Stimulated activated naive CD4-positive, alpha-beta T cell (primary cell): ENCODE measurements around the gene ZNF28.
"Not testable (repeated sequence)": the region's sequence is repeated elsewhere in the genome, so short reads cannot be mapped to it uniquely, and the experiment has no call there.

Experiments
- DNase-seq, 6 experiments: peaks; one replicate each; lab custom pipeline; 2025; lab: John Stamatoyannopoulos, UW

ZNF28 gene

DNA sequence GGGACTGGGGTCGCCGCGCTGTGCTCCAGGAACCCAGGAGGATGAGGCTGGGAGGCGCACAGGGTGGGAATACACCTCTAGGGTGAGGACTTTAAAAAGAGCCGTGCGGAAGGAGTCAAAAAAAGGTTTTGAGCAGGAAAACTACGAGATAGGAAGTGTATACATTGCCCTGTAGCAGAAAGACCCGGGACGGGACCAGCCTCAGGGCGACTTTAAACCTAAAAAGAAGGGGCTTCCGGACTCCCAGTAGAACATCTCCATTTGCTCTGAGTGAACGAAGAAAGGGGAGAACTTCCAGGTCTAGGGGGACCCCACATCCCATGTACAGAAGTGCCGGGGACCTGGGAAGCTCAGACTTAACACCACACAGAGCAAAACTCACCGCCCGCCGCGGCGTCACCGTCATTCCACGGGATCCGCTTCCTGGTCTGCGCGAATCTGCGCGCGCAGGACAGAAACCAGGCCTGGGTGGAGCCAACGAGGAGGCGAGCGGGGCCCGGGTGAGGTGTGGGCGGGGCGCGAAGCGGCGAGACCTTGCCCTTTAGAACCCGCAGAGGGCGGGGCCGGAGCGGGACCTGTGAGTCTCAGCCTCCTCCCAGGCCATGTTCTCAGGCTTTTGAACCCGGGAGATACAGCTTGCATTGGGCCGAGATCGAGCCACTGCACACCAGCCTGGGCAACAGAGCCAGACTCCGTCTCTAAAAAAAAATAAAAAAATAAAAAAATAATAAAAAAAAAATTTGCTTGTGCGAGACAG, at the start of gene ZNF28:
Gene ZNF28, minus strand, starts transcription at position 430 of the 757 bp plus-strand sequence. CDS start 3,675 bp downstream, outside the sequence.
- peak; percentile 34 to 64 (median 42) for DNase-seq

DNA sequence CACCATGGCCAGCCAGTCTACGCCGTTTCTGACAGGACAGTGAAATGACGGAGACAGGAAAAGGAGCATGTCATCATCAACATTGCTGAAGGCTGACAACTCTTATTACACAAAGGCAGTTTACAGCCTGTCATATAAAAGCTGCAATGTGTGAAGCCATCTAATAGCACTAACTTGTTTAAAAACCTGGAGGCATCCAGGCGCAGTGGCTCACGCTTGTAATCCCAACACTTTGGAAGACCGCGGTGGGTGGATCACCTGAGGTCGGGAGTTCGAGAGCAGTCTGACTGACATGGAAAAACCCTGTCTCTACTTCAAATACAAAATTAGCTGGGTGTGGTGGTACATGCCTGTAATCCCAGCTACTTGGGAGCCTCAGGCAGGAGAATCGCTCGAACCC, 46.6 kb upstream of the ZNF28 start:
- DNase-seq = not testable (repeated sequence)

DNA sequence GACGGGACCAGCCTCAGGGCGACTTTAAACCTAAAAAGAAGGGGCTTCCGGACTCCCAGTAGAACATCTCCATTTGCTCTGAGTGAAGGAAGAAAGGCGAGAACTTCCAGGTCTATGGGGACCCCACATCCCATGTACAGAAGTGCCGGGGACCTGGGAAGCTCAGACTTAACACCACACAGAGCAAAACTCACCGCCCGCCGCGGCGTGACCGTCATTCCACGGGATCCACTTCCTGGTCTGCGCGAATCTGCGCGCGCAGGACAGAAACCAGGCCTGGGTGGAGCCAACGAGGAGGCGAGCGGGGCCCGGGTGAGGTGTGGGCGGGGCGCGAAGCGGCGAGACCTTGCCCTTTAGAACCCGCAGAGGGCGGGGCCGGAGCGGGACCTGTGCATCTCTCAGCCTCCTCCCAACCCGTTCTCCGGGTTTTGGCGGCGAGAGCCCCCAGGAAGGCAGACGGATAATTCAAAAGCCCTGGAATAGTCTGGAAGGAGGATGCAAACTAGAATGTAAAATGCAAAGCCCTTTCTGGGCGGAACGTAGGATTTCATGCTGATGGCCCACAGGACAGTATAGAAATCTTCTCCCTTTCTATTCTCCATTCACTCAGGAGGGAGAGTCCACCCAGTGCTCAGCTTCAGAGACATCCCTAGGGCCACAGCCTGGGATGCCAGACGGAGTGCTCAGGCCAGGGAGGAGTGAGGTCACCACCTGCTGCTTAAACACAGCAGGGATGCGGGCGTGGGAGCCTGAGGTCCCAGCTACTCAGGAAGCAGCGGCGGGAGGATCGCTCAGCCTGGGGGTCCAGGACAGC, 36.2 kb upstream of the ZNF28 start, which contains the start of gene ZNF468:
Gene ZNF468, minus strand, starts transcription at position 242 of the 814 bp plus-strand sequence. CDS start 3,347 bp downstream, outside the sequence.
- DNase-seq = peak; percentile 46 to 78 (median 62)

DNA sequence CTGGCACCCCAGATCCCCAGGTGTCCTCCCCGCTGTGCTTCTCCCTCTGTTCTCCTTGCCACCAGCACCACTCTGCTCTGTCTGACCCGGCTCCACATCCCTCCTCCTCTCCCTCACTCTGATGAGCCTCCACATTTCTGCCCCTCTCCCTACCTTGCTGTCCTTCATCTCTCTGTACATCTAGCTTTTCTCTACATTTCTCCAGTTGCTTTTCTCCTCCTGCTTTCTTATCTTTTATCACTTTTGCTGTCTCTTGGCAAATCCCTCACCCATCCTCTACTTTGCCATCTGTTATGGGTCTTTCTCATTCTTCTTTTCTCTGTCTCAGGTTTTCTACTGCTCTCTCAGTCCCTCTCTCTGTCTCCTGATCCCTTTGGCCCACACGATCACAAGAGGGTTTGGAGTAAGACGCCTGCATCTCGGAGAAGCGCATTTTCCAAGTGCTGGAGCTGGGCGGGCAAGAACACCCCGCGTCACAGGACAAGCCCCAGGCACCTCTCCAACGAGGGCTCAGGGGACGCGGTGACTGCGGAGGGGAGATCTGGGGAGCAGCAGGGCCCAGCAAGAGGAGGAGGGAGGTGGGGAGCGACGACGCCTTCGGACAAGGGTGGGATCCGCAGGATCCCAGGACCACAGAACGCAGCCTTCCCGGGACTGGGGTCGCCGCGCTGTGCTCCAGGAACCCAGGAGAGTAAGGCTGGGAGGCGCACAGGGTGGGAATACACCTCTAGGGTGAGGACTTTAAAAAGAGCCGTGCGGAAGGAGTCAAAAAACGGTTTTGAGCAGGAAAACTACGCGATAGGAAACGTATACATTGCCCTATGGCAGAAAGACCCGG, 35.3 kb upstream of the ZNF28 start:
- peak in 1 of 6 experiments; percentile 26 for DNase-seq

DNA sequence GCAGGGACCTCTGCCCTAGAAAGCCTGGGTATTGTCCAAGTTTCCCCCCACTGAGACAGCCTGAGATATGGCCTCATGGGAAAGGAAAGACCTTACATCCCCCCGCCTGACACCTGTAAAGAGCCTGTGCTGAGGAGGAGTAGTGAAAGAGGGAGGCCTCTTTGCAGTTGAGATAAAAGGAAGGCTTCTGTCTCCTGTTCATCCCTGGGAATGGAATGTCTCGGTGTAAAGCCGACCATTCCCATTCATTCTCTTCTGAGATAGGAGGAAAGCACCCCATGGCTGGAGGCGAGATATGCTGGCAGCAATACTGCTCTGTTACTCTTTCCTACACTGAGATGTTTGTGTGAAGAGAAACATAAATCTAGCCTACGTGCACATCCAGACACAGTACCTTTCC, 25.9 kb upstream of the ZNF28 start:
- not testable (repeated sequence) for DNase-seq

DNA sequence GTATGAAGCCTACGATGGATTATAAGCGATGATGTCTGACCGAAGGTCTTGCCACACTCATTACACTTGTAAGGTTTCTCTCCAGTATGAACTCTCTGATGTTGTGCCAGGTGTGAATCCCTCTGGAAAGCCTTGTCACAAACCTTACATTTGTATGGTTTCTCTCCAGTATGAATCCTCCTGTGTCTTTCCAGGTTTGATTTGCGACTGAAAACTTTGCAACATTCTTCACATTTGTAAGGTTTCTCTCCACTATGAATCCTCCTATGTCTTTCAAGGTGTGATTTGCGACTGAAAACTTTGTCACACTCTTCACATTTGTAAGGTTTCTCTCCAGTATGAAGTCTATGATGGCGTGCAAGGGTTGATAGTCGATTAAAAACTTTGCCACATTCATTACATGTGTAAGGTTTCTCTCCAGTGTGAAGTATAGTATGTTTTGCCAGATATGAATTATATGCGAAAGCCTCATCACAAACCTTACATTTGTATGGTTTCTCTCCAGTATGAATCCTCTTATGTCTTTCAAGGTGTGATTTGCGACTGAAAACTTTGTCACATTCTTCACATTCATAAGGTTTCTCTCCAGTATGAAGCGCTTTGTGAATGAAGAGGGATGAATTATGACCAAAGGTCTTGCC, 19.5 kb upstream of the ZNF28 start:
- DNase-seq = not testable (repeated sequence)

DNA sequence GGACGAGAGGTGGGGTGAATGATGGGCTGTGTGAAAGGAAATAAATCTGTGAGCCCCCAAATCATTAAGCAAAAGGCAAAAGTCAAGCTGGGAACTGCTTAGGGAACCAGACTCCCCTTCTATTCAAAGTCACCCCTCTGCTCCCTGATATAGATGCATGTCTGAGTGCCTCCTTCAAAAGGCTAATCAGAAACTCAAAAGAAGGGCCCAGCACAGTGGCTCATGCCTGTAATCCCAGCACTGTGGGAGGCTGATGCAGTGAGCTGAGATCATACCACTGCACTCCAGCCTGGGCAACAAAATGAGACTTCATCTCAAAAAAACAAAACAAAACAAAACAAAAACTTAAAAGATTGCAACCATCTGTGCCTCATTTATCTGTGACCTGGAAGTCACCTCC, 12.9 kb upstream of the ZNF28 start:
- not testable (repeated sequence) for DNase-seq

DNA sequence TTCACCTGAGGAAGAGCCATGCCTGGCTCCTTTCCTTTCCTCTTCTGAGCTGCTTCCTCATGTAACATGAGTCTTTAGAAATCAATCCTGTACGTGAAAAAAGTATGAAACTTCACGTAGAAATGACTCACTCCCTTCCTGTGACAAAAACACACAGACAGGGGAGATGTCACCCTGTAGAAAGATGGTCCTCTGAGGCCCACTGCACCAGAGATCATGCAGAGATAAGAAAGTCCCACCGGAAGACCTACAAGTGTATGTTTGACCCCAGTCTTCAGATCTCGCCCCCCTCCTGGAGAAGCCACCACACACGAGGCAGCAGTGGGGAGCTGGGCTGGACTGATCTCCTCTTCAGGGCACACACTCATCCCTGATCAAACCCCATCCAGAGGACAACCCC, 12.1 kb upstream of the ZNF28 start:
- DNase-seq = not testable (repeated sequence)

DNA sequence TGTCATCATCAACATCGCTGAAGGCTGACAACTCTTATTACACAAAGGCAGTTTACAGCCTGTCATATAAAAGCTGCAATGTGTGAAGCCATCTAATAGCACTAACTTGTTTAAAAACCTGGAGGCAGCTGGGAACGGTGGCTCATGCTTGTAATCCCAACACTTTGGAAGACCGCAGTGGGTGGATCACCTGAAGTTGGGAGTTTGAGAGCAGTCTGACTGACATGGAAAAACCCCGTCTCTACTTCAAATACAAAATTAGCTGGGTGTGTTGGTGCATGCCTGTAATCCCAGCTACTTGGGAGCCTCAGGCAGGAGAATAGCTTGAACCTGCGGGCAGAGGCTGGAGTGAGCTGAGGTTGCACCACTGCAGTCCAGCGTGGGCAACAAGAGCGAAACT, 8.4 kb upstream of the ZNF28 start:
- DNase-seq = not testable (repeated sequence)

DNA sequence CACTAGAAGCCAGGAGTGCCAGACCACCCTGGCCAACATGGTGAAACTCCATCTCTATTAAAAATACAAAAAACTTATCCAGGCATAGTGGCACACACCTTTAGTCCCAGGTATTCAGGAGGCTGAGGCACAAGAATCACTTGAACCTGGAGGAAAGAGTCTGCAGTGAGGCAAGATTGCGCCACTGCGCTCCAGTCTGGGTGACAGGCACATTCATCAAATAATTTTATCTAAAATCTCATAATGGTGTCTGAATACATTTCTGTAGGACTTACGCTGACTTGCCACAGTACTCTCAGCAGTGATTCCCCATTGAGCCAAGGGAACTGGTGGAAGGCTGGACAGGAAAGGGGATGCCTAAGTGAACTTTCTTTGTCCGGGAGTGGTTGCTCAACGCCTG, 4.3 kb upstream of the ZNF28 start:
- no peak for DNase-seq

DNA sequence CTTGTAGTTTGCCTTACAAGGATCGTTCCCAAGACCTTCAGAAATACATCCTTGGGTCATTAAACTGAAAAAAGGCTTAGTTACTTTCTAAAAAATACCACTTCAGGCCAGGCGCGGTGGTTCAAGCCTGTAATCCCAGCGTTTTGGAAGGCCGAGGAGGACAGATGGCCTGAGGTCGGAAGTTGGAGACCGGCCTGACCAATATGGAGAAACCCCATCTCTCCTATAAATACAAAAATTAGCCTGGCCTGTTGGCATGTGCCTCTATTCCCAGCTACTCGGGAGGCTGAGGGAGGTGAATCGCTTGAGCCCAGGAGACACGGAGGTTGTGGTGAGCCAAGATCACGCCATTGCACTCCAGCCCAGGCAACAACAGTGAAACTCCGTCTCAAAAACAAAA, 2.2 kb upstream of the ZNF28 start:
- DNase-seq = no peak

DNA sequence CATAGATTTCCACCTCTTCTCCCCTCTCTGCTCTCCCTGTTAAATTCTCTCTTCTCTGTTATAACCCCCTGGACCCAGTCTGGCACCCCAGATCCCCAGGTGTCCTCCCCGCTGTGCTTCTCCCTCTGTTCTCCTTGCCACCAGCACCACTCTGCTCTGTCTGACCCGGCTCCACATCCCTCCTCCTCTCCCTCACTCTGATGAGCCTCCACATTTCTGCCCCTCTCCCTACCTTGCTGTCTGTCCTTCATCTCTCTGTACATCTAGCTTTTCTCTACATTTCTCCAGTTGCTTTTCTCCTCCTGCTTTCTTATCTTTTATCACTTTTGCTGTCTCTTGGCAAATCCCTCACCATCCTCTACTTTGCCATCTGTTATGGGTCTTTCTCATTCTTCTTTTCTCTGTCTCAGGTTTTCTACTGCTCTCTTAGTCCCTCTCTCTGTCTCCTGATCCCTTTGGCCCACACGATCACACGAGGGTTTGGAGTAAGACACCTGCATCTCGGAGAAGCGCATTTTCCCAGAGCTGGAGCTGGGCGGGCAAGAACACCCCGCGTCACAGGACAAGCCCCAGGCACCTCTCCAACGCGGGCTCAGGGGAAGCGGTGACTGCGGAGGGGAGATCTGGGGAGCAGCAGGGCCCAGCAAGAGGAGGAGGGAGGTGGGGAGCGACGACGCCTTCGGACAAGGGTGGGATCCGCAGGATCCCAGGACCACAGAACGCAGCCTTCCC, 795 bp downstream of the ZNF28 start:
- DNase-seq = peak in 2 of 6 experiments; percentile 16 to 27

DNA sequence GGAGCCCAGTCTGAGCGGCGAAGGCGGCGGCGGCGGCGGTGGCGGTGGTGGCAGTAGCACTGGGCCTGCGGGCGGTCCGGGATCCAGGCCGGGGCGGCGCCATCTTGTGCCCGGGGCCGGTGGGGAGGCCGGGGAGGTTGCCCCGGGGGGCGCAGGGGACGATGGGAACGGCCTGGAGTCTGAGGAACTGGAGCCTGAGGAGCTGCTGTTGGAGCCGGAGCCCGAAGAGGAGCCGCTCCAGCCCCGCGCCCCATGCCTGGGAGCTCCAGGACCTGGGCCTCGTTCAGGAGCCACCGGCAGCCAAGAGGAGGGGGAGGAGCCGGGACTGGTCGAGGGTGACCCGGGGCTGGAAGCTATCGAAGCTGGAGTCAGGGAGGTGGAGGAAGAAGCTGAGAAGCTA, 11.6 kb downstream of the ZNF28 start:
- DNase-seq = no peak

DNA sequence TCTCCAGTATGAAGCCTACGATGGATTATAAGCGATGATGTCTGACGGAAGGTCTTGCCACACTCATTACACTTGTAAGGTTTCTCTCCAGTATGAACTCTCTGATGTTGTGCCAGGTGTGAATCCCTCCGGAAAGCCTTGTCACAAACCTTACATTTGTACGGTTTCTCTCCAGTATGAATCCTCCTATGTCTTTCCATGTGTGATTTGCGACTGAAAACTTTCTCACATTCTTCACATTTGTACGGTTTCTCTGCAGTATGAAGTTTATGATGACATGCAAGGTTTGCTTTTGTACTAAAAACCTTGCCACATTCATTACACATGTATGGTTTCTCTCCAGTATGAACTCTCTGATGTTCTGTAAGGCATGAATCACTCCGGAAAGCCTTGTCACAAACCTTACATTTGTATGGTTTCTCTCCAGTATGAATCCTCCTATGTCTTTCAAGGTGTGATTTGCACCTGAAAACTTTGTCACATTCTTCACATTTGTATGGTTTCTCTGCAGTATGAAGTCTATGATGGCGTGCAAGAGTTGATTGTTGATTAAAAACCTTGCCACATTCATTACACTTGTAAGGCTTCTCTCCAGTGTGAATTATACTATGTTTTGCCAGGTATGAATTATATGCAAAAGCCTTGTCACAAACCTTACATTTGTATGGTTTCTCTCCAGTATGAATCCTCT, 21.3 kb downstream of the ZNF28 start:
- not testable (repeated sequence) for DNase-seq

DNA sequence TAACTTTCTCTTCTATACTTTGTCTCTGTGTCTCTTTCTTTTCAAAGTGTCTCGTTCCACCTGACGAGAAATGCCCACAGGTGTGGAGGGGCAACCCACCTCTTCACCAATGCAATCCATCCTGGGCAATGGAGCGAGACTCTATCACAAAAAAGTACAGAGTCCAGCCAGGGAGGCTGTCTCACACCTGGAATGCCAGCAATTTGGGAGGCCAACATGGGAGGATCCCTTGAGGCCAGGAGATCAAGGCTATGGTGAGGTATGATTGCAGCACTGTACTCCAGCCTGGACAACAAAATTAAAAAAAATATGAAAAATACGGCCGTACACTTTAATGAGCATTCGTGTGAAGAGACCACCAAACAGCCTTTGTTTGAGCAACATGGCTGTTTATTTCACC, 32.0 kb downstream of the ZNF28 start:
- DNase-seq = no peak

DNA sequence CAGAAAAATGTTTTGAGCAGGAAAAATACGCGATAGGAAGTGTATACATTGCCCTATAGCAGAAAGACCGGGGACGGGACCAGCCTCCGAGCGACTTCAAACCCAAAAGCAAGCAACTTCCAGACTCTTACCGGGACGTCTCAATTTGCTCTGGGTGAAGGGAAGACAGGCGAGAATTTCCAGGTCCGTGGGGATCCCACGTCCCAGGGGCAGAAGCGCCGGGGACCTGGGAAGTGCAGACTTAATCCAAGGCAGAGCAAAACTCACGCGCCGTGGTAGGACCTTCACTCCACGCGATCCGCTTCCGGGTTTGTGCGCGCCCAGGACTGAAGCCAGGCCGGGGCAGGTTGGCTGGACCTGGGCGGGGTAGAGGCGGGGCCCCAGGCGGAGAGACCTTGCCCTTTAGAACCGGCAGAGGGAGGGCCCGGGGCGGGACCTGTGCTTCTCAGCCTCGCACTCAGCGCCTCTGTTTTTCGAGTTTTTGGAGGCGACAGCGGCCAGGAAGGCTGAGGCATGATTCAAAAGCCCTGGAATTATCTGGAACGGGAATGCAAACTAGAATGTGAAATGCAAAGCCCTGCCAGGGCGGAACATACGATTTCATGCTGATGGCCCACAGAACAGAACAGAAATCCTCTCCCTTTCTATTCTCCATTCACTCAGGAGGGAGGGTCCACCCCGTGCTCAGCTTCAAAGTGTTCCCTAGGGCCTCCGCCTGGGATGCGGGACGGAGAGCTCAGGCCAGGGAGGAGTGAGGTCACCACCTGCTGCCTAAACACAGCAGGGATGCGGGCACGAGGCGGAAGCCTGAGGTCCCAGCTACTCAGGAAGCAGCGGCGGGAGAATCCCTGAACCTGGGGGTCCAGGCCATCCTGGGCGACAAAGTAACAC, 34.7 kb downstream of the ZNF28 start, which contains the start of gene ZNF600:
Gene ZNF600, minus strand, starts transcription at position 328 of the 891 bp plus-strand sequence. CDS start 7,903 bp downstream, outside the sequence.
- DNase-seq = peak; percentile 15 to 66 (median 52)

DNA sequence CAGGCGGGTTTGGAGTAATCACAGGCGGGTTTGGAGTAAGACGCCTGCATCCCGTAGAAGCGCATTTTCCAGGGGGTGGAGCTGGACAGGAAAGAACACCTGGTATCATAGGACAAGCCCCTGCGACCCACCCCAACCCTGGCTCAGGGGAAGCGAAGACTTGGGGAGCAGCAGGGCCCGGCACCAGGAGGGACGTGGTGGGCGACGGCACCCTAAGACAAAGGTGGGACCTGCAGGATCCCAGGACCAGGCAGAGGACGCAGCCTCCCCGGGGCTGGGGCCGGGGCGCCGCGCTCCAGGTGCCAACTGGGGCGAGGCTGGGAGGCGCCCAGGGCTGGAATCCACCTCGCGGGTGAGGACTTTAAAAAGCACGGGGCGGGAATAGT, 35.4 kb downstream of the ZNF28 start:
- DNase-seq = peak in 1 of 6 experiments; percentile 21

DNA sequence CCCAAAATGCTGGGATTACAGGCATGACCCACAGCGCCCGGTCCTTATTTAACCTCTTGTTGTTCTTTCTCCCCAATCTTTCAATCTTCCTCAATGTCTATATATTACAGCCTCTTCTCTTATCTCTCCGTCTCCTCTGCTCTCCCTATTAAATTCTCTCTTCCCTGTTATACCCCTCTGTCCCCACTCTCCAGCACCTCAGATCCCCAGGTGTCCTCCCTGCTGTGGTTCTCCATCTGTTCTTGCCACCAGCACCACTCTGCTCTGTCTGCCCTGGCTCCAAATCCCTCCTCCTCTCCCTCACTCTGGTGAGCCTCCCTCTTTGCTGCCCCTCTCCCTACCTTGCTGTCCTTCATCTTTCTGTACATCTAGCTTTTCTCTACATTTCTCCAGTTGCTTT, 35.9 kb downstream of the ZNF28 start:
- DNase-seq = no peak

DNA sequence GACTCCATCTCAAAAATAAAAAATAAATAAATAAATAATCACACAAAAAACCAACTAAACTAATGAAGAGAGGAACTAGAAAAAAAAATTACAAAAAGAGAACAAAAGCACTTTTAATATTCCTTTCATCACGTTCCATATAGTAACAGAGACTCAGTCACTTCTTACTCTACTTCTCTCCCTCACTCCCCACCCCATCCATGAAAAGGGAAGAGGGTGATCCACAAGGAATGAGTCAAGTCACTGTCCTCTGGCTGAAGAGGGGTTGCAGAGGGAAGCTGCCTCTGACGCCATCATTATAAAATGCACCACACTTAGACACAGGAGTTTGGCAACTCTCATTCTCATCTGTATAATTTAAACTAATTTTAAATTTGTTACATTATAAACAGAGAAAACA, 38.6 kb downstream of the ZNF28 start:
- DNase-seq = not testable (repeated sequence)
